GM21381 (cell line): ENCODE results near the gene AHCYL2.
"Not testable (repeated sequence)": the region's sequence is repeated elsewhere in the genome, so short reads cannot be mapped to it uniquely, and the experiment has no call there.

Experiments used
- ATAC-seq: cut with Tn5 transposase; IDR thresholded peaks from one replicate; pipeline ENCODE4 v1.9.1; 2021; ENCODE audit warnings: mild to moderate bottlenecking, moderate library complexity; ENCODE audit not compliant: unreplicated experiment

Gene AHCYL2

DNA sequence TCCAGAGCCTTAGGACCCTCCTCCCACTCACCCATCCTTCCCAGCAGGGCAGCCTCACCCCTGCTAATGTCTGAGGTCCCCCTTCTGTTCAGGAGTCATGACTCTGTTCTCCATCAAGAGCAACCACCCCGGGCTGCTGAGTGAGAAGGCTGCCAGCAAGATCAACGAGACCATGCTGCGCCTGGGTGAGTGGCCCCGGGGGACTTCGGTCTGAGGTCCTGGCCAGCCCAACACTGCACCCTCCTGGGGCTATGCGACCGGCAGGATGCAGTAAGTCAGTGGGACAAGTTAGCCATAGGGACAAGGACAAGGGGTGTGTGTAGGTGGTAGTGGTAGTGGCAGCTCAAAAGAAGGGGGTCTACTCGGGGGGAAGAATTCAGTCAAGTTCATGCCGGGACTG lies 16.2 kb upstream of the AHCYL2 start:
- no peak for ATAC-seq

DNA sequence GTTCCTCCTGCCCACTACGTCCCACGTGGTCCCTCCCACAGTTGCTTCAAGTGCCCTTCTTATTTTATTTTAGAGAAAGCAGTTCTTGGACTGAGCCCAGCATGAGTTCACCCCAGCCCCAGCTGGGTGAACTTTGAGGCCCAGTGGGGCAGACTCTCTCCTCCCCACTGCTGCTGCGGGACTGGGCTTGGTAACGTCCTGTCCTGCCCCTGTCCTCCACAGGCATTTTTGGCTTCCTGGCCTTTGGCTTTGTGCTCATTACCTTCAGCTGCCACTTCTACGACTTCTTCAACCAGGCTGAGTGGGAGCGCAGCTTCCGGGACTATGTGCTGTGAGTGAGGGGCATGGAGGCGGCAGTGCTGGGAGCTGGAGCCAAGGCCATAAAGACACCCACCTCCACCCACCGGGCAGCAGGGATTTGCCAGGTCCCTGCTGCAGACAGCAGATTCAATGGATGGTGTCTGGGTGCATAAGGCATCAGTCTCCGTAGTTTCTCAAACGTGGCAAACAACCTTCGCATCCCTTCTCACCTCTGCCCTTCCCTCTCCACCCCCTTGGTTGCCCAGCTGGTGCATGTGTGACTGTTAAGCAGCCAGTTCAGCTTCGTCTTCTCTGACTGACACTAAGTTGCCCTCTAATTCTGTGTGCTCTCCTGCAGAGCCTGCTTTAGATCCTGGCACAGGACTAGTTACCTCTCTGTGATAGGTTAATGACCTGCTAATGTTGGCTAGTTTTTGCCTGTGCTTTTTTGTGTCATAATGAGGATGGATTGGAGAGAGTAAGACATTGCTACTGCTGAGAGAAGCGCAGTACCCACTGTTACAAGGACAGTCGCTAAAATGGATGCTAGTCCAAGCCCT lies 15.5 kb upstream of the AHCYL2 start:
- no peak for ATAC-seq

DNA sequence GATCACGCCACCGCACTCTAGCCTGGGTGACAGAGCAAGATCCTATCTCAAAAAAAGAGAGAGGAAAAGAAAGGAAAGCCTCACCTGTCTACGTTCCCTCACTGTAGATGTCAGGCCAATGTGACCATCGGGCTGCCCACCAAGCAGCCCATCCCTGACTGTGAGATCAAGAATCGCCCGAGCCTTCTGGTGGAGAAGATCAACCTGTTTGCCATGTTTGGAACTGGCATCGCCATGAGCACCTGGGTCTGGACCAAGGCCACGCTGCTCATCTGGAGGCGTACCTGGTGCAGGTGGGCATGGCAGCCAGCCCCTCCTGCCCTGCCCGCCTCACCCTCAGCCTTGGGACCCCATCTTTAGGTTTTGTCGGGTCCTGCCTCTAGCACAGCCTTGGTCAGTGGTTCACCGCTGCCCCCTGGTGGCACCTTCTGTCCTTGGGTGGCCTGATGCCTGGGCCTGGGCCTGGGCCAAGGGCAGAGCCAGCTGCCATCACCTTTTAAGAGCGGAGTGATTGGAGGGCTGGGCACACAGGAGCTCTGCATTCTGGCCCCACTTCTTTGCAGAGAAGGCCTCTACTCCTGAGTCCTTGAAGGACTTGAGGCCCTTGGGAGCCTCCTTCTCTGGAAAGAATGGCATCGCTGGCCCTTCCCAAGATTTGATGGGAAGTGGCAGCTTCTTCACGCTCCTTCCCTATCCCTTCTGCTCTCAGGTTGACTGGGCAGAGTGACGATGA lies 14.4 kb upstream of the AHCYL2 start:
- no peak for ATAC-seq

DNA sequence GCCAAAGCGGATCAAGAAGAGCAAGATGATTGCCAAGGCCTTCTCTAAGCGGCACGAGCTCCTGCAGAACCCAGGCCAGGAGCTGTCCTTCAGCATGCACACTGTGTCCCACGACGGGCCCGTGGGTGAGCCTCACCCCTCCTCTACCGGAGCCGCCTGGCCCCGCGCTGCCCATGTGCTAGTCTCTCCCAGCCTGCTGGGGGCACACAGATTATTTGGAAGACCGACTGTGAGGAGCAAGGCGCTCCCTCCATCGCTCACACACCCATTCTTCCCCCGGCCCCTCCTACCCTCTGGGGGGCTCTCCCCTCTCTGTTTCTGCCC lies 13.9 kb upstream of the AHCYL2 start:
- no peak for ATAC-seq

DNA sequence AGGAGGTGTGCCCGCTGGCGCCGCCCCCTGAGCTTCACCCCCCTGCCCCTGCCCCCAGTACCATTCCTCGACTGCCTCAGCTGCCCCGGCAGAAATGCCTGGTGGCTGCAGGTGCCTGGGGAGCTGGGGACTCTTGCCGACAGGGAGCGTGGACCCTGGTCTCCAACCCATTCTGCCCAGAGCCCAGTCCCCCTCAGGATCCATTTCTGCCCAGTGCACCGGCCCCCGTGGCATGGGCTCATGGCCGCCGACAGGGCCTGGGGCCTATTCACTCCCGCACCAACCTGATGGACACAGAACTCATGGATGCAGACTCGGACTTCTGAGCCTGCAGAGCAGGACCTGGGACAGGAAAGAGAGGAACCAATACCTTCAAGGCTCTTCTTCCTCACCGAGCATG lies 12.7 kb upstream of the AHCYL2 start:
- ATAC-seq = no peak

DNA sequence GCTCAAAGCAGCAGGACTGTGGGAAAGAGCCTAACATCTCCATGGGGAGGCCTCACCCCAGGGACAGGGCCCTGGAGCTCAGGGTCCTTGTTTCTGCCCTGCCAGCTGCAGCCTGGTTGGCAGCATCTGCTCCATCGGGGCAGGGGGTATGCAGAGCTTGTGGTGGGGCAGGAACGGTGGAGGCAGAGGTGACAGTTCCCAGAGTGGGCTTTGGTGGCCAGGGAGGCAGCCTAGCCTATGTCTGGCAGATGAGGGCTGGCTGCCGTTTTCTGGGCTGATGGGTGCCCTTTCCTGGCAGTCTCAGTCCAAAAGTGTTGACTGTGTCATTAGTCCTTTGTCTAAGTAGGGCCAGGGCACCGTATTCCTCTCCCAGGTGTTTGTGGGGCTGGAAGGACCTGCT lies 12.2 kb upstream of the AHCYL2 start:
- no peak for ATAC-seq

DNA sequence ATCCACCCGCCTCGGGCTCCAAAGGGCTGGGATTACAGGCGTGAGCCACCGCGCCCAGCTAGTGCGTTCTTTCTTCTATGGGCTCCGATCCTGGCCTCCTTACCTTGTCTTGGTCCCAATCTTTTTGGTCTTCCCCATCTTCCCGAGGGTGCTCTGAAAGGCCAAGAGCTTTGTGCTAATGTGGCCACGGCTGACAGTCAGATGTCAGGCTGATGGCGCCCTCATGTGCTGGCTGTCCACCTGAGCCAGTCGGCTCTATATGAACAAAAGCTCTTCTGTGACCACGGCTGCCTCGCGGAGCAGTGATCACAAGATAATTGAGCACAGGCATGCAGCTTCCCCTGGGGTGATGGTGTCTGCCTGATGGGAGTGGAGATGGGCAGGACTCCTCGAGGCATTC lies 11.0 kb upstream of the AHCYL2 start:
- no peak for ATAC-seq

DNA sequence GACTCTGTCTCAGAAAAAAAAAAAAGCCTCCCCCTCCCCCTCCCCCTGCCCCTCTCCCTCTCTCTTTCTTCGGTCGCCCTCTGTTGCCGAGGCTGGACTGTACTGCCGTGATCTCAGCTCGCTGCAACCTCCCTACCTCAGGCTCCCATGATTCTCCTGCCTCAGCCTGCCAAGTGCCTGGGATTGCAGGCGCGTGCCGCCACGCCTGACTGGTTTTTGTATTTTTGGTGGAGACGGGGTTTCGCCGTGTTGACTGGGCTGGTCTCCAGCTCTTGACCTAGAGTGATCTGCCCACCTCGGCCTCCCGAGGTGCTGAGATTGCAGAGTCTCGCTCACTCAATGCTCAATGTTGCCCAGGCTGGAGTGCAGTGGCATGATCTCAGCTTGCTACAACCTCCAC lies 9.1 kb upstream of the AHCYL2 start:
- ATAC-seq = not testable (repeated sequence)

DNA sequence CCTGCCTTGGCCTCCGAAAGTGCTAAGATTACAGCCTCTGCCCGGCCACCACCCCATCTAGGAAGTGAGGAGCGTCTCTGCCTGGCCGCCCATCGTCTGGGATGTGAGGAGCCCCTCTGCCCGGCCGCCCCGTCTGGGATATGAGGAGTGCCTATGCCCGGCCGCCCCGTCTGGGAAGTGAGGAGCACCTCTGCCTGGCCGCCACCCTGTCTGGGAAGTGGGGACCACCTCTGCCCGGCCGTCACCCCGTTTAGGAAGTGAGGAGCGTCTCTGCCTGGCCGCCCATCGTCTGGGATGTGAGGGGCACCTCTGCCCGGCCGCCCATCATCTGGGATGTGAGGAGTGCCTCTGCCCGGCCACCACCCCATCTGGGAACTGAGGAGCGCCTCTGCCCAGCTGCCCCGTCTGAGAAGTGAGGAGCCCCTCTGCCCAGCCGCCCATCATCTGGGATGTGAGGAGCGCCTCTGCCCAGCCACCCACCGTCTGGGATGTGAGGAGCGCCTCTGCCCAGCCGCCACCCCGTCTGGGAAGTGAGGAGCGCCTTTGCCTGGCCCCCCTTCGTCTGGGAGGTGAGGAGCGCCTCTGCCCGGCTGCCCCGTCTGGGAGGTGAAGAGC lies 8.6 kb upstream of the AHCYL2 start:
- ATAC-seq = not testable (repeated sequence)

DNA sequence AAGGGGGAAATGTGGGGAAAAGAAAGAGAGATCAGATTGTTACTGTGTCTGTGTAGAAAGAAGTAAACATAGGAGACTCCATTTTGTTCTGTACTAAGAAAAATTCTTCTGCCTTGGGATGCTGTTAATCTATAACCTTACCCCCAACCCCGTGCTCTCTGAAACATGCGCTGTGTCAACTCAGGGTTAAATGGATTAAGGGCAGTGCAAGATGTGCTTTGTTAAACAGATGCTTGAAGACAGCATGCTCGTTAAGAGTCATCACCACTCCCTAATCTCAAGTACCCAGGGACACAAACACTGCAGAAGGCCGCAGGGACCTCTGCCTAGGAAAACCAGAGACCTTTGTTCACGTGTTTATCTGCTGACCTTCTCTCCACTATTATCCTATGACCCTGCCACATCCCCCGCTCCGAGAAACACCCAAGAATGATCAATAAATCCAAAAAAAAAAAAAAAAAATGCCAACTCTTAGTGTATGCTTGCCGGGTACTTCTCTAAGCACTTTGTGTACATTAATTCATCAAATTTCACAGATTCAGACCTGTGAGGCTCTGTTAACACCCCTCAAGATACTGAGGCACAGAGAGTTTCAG lies 7.9 kb upstream of the AHCYL2 start:
- ATAC-seq = not testable (repeated sequence)

DNA sequence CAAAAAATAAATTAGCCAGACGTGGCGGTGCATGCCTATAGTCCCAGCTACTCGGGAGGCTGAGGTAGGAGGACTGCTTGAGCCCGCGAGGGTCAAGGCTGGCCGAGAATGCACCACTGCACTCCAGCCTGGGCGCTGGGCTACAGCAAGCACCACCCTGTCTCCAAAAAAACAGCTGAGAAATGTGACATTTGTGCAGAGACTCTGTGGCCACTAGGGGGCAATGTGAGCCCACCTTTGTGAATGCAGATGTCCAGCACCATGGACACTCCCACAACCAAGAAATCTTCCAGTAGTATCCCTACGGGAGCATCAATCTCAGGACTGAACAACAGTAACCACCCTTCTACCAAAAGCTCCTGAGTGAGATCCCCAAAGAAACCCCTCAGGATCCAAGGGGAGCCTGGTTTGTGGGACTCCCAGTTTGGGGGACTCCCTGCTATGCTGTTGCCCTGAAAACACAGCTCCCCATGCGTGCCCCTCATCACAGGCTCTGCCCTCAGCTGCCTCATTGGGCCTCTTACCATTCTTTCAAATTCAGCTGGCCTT lies 6.2 kb upstream of the AHCYL2 start:
- ATAC-seq = no peak

DNA sequence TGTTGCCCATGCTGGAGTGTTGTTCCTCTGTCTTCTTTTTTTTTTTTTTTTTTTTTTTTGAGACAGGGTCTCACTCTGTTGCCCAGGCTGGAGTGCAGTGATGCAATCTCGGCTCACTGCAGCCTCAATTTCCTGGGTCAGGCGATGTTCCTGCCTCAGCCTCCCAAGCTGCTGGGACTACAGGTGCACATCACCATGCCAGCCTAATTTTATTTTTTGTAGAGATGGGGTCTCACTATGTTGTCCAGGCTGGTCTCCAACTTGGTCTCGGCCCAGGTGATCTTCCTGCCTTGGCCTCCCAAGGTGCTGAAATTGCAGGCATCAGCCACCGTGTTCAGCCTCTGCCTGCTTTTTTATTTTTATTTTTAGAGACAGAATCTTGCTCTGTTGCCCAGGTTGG lies 5.7 kb upstream of the AHCYL2 start:
- not testable (repeated sequence) for ATAC-seq

DNA sequence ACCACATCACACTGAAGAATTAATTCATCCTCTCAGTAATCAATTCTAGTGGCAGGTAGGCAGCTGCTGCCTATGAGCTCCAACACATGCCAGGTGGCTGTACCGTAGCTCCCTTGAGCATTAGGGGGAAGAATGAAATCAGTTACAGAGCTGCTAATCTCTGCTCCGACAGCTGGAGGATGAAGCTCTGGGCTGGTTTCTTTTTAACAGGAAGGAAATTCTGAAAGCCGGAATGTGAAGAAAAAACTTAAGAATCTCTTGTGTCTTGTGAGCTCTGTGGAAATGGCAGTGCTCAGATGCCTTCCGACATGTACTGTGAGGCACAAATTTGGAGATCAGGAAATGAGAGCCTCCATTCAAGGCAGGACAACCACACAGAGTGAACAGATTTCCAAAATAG lies 2.8 kb upstream of the AHCYL2 start:
- ATAC-seq = no peak

DNA sequence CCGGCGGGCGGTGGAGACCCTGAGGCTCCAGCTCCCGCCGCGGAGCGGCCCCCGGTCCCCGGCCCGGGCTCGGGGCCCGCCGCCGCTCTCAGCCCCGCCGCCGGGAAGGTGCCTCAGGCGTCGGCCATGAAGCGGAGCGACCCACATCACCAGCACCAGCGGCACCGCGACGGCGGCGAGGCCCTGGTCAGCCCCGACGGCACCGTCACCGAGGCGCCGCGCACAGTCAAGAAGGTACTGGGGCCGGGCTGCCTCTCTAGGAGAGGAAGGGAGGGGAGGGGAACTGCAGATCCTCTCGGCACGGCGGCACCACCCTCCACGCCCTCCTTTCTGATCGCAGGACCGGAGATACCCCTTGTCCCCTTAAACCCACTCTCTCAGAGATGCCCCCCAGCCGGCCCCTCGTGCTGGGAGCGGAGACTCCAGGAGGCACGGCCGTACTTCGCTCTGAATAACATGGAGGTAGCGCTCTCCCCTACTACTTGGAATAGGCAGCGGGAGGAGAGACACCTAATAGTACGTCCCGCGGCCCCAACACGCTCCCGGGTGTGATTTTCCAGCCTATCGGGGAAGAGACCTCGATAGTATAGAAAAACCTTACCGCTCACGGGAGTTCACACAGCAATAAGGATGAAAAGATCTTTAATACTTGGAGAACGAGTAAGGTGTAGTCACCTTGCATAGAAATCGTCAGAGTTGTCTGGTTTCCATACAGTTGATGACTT lies 538 bp downstream of the AHCYL2 start:
- ATAC-seq = peak; percentile 29

DNA sequence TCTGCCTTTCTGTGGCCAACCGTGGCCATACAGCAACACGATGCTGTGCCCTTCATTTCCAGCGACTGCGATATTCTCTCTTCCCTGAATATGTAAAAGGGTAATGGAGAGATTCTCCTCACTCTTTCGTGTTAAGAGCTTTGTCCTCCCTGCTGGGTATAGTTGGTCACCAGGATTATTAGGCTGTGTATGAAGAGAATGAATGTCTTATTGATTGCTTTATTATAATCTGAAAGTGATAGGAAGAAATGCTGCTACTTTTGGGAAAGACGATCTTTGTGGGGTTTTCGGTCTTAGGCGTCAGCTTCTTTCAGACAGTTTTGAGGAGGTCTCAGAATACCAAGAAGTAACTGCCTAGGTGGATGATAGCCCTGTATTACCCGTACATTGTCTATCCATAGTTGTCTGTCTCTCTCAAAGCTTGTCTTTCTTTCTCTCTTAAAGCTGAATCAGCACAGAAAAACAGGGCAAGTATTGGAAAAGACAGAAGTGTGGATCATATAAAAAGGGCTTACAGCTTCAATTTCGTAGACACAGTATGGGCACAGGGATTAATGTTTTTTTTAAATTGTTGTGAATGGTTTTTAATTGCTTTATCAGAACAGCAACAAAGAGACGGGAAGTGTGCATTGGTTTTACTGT lies 1.2 kb downstream of the AHCYL2 start:
- no peak for ATAC-seq

DNA sequence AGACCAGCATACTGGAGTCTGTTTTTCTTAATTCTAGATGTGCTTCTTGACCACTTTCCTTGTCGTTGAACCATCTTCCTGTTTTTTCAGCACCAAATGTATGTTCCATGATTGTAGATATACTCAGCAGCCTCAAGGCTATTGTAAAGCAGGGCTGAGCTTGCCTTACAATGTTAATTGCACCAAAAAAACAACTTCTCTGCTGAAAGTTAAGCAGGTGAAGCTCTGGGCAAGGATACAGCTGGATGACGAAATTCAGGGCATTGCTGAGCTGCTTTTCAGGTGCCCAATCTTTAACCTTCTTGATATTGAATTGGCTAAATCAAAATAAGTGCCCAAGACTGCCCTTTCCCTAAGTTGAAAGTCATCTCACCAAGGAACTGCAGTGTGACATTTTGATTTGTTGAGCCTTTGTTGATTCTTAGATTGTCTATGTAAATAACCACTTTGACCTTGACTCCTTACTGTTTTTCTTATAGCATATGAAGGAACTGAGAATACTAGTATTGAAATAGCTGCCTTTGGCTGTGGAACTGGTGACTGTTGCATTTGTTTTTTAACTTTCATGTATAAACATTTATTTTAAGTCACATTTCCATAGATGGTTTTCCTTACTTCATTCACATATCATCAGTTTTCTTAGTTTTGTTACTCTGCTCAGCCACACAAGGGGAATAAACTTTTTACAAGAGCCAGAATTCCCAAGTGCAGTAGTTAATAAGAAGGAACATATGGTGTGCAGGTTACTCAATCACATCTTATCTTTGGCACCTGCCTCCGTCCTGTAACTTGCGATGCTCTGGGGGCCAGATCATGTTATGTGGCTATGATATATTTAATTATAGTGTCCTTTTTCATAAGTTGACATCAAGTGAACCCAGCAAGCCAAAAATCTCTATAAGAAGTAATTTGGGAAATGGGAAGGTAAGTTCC lies 3.1 kb downstream of the AHCYL2 start:
- ATAC-seq = no peak

DNA sequence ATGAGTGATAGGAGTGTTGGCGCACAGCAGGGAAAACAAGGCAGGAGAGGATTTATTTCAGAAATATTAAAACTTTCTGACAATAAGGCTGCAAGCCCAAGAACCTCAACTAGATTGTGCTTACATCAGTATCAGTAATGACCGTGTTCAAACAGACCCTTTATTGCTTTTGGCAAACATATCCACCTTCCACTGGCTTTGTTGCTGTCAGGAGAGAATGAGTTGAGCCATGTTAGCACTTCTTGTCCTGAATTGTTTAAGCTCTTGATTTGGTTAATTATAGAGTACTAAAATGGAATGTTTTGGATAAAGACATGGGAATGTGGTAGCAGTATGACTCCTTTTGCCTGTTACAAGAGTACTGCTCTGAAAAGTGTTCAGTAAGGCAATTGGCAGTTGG lies 3.8 kb downstream of the AHCYL2 start:
- ATAC-seq = no peak

DNA sequence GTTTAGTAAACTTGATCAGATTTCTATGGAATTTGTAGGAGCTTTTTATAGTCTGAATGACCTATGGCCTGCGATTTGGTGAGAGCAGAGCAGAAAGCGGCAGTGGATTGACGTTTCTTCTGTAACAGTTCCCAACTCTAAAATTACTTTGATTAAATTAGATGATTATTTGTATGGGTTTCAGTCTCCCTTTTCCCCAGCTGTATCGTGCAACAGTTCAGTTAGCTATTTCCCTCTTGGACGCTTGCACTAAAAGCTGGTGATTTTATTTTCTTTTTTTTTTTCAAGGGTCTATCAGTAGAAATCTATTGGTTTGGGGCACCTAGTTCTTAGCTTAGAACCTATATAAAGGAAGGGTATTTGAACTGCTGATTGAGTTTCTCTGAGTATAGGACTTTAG lies 6.8 kb downstream of the AHCYL2 start:
- ATAC-seq = no peak

DNA sequence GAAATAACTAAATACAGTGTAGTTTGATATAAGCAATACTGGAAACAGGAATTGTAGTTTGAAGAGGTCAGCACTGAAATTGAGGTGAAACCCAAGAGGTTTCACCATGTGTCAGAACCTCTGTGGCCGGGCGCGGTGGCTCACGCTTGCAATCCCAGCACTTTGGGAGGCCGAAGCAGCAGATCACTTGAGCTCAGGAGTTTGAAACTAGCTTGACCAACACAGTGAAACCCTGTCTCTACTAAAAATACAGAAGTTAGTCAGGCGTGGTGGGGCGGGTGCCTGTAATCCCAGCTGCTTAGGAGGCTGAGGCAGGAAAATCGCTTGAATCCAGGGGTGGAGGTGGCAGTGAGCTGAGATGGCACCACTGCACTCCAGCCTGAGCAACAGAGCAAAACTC lies 13.7 kb downstream of the AHCYL2 start:
- no peak for ATAC-seq
